ENCODE measurements around the gene PEX11G. TPM values are rescaled to one million over a fixed set of nuclear protein-coding genes. Genes with fewer than 3 reads are reported as not detected.

PEX11G gene
- total and polyA plus RNA-seq, 10 of the 15 experiments (the other 5 are each of a cell fraction or from before 2014, with no cell fraction given): 0.05 to 1.8 (median 0.73) TPM; not detected in 1

GRCh38 chr19:7509625-7510024 lies 20.8 kb upstream of the PEX11G start (continued):
- TF ChIP-seq CEBPZ (IDR thresholded peaks at IDR 0.05; ENCODE audit: low read depth, low read length) (no peak), EED (IDR thresholded peaks at IDR 0.05; ENCODE audit: low read depth) (no peak), PAX5 (IDR thresholded peaks at IDR 0.05; ENCODE audit: borderline replicate concordance, low read depth, low read length) (no peak), NR2F1 (conservative IDR thresholded peaks at IDR 0.05) (peak; percentile 69), PBX3 (IDR thresholded peaks at IDR 0.05; ENCODE audit: insufficient replicate concordance, low read depth, low read length) (peak; percentile 54), MTA2 (IDR thresholded peaks at IDR 0.05; ENCODE audit: low read depth) (no peak)

GRCh38 chr19:7507884-7508283 lies 19.0 kb upstream of the PEX11G start:
- no peak overlapping the region for H3K4me3 ChIP-seq
- H3K27ac ChIP-seq (ENCODE audit: control insufficient read depth, insufficient read depth): no peak overlapping the region
- no peaks in the 10 kb centered on the region for H3K79me2 ChIP-seq (ENCODE audit: control insufficient read depth, insufficient read depth, low read length)
- ChIA-PET RAD21 (ENCODE audit: unreplicated experiment) (no interaction called here), CTCF (interaction anchor here (0.5 kb wide), 1 partner anchor 477 kb away, joined by 3 read pairs; no protein-coding TSS in a partner anchor), SMC1A (ENCODE audit: uncharacterized antibody, unreplicated experiment) (no interaction called here), POLR2A (no interaction called here)
- BruUV-seq (replicated peaks): no TSS peak
- H2AFZ ChIP-seq (ENCODE audit: control insufficient read depth, low read depth, low read length): no peak overlapping the region
- no peaks in the 10 kb centered on the region for H4K20me1 ChIP-seq (ENCODE audit: control insufficient read depth, insufficient read depth)
- H3K4me2 ChIP-seq (ENCODE audit: control insufficient read depth, insufficient read depth): no peak overlapping the region
- no peak for DNase-seq (ENCODE audit: low read depth, low spot score)
- H3K9ac ChIP-seq (ENCODE audit: control insufficient read depth, insufficient read depth, low read length): no peak overlapping the region
- H3K27me3 ChIP-seq (replicated peaks in 1 of 2; ENCODE audit: control insufficient read depth in 2 of 2, insufficient read depth in 2 of 2, low read length in 1 of 2): no peaks in the 10 kb centered on the region
- no peaks in the 10 kb centered on the region for H3K9me3 ChIP-seq (replicated peaks; ENCODE audit: control insufficient read depth, insufficient read depth, low read length)
- in situ Hi-C loops (cut with MboI) (no loop called here), intact Hi-C loops (cut with micrococcal nuclease; ENCODE audit: unreplicated experiment) (no loop called here)
- no peaks in the 10 kb centered on the region for H3K4me1 ChIP-seq (ENCODE audit: control insufficient read depth, insufficient read depth, low read length)
- no peaks in the 10 kb centered on the region for H3K36me3 ChIP-seq (ENCODE audit: control insufficient read depth in 2 of 2, insufficient read depth in 2 of 2, low read length in 1 of 2)
- peak; percentile 87 for ATAC-seq
- no peak for FAIRE-seq
- WGBS (ENCODE audit: insufficient coverage, insufficient replicate concordance, low lambda C conversion rate, missing lambda C conversion rate): 16% methylated on average over 11 of the region's 11 CpGs
- no peak for TF ChIP-seq DPF2 (IDR thresholded peaks at IDR 0.05)
- no peak for TF ChIP-seq BMI1 (IDR thresholded peaks at IDR 0.05; ENCODE audit: borderline replicate concordance)
- no peak for TF ChIP-seq PML (IDR thresholded peaks at IDR 0.05; ENCODE audit: low read length)
- no peak for TF ChIP-seq TAF1 (IDR thresholded peaks at IDR 0.05; ENCODE audit: borderline replicate concordance, low read depth, low read length)
- TF ChIP-seq SMC3 (IDR thresholded peaks at IDR 0.05; ENCODE audit: borderline replicate concordance, low read length): no peak
- TF ChIP-seq SPI1 (IDR thresholded peaks at IDR 0.05; ENCODE audit: borderline replicate concordance, insufficient read depth, low read depth, low read length): no peak
- TF ChIP-seq BHLHE40 (IDR thresholded peaks at IDR 0.05; ENCODE audit: borderline replicate concordance in 1 of 2, low read depth in 2 of 2, low read length in 1 of 2): no peak
- no peak for TF ChIP-seq E2F4 (IDR thresholded peaks at IDR 0.05; ENCODE audit: low read depth, low read length)
- TF ChIP-seq REST (IDR thresholded peaks at IDR 0.05; ENCODE audit: low read depth, low read length): no peak
- TF ChIP-seq EED (IDR thresholded peaks at IDR 0.05; ENCODE audit: low read depth): no peak

Measured in GM12878 (cell line).